HG03159 (cell line): ENCODE data around the gene RABEPK.
"Not testable (repeated sequence)": the region's sequence is repeated elsewhere in the genome, so short reads cannot be mapped to it uniquely, and the experiment has no call there.

Experiments used
- ATAC-seq: cut with Tn5 transposase; IDR thresholded peaks from one replicate; pipeline ENCODE4 v1.9.1; 2021; ENCODE audit warnings: mild to moderate bottlenecking, moderate library complexity; ENCODE audit not compliant: unreplicated experiment

RABEPK gene

DNA sequence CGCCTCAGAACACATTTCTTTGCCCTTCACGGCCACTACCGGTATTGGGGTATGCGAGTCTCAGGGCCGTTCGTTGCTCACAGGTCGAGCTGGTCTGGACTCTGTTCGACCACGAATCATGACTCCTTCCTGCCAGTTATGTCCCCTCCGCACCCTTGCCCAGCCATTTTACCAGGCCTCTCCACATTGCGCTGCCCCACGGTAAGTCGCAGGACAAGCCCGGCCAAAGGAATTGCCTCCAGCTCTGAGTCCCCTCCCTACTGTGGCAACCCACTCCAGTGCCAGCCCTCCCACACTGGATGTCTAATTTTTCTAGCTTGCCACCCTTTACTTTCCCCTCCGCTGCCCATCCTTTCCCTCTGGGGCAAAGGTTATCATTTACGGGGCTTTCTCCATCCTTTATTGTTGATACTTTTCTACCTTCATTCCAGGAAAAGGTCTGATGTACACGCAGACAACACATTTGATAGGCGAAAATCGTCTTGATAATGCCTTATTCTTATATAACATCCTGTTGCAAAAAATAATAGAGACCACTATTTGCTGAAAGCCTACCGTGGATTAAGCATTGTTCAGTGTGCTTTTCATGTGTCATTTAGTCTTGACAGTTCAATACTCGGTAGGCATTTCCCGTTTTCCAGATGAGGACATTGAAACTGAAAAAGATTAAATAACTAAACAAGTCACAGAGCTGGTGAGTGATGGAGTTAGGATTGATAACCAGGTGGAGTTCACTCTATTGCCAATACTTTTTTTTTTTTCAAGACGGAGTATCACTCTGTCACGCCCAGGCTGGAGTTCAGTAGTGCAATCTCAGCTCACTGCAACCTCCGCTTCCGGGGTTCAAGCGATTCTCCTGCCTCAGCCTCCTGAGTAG lies 41.8 kb downstream of the RABEPK start:
- peak; percentile 24 for ATAC-seq

DNA sequence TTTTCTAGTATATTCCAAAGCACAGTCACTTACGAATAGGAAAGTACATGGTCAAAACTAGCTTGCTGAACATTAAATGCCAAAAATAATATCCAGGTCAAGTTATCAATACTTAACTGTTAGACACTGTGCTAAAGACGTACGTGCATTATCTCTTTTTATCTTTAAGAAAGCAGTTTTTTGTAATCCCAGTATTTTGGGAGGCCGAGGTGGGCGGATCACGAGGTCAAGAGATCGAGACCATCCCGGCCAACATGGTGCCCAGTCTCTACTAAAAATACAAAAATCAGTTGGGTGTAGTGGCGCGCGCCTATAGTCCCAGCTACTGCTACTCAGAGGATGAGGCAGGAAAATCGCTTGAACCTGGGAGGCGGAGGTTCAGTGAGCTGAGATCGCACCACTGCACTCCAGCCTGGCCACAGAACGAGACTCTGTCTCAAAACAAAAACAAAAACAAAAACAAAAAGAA lies 43.5 kb downstream of the RABEPK start:
- no peak for ATAC-seq

DNA sequence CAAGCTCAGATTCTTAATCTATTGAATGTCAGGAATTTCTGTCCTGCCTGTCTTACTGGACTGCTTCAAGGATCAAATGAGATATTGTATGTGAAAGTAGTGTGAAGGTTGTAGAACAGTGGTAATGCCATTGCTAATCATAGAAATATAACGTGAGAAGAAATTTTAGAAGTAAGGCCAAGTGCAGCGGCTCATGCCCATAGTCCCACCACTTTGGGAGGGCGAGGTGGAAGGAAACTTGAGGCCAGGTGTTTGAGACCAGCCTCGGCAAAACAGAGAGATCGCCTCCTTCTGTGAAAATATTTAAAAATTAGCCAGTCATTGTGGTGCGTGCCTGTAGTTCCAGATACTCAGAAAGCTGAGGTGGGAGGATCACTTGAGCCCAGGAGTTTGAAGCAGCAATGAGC lies 45.9 kb downstream of the RABEPK start:
- no peak for ATAC-seq

DNA sequence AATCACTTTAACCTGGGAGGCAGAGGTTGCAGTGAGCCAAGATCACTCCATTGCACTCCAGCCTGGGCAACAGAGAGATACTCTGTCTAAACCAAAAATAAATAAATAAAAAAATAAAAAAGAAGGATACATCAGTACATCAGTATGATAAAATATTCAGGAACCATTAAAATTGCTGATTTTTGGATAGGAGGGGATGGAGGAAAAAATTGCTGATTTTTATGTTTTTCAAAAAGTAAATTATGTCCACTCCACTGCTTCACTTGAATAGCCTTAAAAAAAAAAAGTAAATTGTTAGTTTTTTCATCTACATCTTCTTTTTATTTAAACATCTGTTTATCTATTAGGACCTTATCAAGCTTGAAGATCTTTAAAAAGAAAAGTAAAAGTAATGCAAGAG lies 53.9 kb downstream of the RABEPK start:
- ATAC-seq = no peak

DNA sequence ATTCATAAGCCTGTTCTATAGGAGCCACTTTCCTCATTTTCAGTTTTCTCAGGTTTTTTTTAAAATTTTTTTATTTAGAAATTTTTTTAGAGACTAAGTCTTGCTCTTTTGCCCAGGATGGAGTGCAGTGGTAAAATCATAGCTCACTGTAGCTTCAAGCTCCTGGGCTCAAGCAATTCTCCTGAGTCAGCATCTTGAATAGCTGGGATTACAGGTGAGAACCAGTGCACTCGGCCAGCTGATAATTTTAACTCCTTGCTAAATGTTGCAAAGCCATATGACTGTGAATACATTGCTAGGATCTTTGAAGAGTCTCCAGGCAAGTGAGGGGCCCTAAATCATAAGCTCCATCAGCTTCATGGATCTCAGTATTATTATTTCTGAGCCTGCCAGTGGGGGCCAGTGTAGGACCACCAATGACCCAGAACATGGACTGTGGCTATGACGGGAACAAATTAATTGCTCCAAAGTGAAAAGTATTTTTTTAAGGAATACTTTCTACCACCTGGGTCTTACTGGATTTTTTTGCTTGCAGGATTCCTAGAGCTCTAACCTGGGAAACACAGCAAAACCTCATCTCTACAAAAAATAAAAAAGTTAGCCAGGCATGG lies 55.5 kb downstream of the RABEPK start:
- ATAC-seq = no peak

DNA sequence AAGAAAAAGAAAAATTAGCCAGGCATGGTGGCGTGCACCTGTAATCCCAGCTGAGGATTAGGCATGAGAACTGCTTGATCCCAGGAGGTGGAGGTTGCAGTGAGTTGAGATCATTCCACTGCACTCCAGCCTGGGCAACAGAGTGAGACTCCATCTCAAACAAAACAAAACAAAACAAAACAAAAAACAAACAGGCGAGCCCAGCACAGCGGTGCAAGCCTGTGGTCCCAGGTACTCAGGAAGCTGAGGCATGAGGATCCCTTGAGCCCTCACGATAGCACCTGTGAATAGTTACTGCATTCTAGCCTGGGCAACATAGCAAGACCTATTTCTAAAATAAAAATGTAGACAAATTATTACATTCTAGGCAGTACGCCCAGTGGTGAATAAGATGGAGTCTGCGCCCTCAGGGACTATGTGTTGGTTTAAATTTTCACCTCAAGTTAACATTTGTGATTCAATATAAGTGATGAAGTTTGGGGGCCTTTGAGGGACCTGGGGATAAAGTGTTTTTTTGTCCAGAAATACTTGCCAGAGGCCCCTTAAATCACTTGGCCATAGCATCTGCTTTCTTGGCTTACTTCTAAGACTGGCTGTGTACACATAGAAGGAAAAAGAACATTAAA lies 57.9 kb downstream of the RABEPK start:
- no peak for ATAC-seq

DNA sequence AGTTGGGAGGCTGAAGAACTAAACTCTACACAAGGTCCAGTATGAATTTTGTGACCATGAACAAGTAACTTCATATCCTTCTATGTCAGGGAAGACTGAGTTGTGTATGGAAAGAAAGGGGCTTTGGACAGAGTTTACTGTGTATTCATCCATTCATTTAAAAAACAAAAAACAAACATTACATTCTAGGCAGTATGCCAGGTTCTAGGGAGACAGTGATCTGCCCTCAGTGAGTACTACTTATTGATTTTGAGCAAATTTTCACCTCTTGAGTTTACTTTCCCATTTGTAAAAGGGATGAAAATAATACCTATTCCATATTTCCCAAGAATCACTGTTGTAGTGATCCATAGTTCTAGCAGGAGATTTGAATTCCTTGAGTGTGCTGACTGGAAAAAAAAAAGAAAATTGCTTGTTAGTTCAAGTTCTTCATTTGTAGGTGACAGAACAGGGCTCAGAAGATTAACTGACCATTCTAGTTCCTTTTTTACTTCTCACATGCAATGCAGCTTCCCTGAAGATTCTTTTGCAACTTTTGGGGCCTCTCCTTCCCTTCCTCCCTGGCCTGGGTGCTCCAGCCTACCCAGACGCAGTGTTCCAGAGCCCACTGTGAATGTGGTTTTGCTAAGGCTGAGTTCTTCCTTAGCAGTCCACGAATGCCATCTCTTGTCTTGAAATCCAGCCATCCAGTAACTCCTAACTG lies 58.6 kb downstream of the RABEPK start:
- no peak for ATAC-seq

DNA sequence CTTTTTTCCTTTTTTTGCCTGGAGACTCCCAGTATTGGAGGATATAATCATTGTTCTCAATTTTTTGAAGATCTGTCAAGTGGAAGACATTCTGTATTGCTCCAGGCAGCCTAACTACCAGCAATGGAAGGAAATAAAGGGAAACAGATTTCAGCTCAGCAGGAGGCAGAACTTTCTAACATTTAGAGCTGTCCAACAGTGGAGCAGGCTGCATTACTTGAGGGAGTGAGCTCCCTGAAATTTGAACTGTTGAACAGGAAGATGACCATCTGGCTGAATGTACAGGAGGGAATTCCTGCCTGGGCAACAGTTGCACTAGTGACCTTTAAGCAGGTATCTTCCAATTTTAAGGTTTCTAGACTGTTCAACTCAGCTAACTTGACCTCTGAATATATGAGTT lies 60.2 kb downstream of the RABEPK start:
- no peak for ATAC-seq

DNA sequence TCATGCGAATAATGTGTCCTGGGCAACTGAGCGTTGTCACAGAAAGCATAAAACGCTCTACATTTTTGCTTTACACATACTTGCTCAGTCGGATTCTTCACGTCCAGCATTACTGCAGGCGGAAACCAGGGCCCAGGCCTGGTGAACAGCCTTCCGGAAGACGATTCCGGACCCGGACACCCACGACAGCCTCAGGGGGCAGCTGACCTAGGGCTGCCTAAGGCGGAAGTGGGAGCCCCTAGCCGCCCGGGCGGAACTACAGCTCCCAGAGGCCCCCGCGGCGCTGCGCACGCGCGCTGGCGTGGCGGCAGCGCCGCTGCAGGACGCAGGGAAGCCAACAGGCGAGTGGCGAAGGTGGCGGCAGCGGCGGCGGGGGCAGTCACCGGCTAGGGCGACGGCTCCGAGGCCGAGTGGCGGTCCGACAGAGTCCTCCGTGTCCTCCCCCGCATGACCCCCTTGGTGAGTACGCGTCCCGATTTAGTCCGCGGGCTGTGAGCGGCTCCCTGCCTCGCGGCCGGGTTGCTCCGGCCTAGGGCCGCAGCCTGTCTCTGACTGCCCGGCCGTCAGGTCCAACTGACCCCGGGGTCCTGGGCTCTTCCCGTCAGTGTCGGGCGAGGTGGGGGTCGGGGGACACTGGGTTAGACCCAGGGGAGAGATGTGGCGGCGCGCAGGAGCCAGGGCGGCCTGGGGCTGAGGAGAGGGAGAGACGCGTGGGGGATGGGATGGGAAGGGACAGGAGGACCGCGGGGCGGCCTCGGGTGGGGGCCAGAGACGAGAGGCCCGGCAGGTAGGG lies 61.4 kb downstream of the RABEPK start, which contains the start of gene GAPVD1:
Gene GAPVD1, plus strand, starts transcription at position 326 of the 793 bp plus-strand sequence. CDS start 37,096 bp downstream, outside the sequence.
- ATAC-seq = peak; percentile 93

DNA sequence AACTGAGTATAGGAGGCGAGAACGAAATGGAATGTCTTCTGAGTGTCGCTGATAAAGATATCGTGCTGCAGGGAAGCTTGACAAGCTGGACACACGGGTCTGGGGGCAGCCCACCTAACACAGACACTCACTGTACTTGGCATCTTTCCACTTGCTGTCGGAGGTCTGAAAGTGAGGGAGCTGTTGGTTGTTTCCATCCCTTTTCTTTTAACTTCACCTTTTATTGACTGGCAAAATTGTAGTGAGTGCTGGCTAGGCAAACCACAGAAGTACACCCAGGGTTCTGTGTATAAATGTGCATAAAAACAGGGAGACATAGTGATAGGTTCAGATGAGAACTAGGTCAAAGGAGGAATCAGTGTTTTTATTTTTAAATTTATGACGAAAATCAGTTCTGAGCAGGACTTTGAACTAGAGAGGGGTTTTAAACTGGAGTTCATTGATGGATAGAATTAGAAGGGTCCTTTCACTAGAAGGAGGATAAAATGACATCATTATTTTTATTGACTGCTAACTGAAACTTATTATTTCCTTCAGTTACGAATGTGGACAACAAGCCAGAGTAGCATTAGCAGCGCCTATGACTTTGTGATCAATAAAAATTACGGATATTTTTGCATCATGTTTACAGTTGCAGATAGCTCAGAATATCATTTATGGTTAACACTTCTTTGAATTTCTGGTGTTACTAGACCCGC lies 62.1 kb downstream of the RABEPK start:
- ATAC-seq = peak; percentile 7

DNA sequence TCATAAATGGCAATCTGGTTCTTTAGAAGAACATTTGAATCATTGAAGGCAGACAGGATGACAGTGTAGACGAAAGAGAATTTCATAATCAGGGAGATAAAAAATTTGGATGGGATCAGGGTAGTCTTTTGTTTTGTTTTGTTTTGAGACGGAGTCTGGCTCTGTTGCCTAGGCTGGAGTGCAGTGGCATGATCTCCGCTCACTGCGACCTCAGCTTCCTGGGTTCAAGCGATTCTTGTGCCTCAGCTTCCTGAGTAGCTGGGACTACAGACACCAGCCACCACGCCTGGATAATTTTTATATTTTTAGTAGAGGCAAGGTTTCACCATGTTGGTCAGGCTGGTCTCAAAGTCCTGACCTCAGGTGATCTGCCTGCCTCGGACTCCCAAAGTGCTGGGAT lies 63.7 kb downstream of the RABEPK start:
- not testable (repeated sequence) for ATAC-seq

DNA sequence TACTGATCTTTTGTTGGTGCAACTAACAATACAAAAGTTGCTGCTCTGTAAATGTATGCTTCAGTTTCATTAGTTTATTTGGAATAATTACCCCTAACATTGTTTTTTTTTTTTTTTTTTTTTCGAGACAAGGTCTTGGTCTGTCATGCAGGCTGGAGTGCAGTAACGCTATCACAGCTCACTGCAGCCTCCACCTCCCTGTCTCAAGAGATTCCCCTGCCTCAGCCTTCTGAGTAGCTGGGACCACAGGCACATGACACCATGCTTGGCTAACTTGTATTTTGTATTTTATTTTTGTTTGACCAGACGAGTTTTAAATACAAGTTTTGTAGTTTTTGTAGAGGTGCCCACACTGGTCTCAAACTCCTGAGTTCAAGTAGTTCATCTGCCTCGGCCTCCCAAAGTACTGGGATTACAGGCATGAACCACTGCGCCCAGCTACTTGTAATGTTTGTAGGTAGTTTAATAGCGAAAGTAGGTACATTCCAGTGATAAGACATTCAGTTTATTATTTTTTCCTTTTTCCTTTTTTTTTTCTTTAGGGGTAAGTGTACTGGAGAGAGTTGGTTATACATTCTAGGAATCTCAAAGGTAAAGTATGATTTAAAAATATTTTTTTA lies 68.2 kb downstream of the RABEPK start:
- ATAC-seq = no peak

DNA sequence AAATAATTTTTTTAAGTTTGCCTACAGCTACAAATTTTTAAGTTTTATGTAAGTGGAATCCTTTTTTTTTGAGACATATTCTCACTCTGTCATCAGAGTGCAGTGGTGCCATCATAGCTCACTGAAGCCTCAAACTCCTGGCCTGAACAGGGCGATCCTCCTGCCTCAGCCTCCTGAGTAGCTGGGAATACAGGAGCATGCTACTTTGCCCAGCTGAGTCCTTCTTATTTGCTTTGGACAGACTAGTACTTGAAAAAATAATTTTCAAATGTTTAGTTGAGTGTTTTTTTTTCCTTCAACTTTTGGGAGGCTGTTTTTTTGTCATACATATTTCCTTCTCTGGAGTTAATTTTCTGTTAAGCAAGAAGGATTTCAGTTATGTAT lies 68.7 kb downstream of the RABEPK start:
- no peak for ATAC-seq

DNA sequence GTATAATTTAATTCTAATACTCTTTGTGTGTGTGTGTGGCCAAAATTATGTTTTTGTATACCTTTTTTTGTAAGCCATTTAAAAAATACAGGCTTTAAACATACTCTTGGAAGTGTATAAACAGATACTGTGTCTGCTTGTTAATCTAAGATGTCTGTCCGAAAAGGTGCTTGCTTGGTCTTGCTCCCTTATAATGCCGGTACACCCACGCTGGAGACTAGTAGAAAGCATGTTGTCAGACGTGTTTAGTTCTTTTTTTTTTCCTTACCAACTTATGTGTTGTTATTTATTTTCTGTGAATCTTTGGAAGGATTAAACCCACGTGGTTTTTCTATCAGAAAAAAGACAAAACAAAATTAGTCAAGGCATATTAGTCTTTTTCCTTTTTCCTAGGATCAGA lies 70.7 kb downstream of the RABEPK start:
- no peak for ATAC-seq

DNA sequence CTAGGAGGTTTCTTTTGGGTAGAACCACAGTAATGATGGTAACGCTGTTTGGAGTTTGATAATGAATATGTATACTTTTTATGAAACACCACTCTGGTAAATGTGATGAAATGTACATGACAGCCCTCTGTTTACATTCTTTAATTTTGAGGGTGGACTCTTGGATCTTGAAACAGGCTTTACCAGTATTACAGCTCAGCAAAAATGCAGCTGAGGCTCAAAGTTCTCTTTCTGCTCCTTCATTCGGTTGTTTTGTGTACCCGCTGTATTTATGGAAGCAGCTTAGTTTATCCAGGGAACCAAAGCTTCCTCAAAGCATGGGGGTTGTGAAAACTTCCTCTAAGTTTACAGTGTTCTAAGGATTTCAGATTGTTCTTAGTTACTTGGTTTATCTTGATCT lies 72.4 kb downstream of the RABEPK start:
- ATAC-seq = no peak

DNA sequence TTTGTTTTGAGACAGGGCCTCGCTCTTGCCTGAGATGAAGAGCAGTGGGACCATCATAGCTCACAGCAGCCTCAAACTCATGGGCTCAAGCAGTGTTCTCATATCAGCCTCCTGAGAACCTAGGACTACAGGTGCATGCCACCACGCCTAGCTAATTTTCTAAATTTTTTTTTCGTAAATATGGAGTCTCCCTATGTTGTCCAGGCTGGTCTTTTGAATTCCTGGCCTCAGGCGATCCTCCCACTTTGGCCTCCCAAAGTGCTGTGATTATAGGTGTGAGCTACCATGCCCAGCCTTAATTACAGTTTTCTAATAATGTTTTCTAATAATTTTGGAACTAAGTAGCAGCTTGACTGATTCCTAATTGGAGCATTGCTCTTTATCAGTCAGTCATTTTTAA lies 76.4 kb downstream of the RABEPK start:
- ATAC-seq = no peak

DNA sequence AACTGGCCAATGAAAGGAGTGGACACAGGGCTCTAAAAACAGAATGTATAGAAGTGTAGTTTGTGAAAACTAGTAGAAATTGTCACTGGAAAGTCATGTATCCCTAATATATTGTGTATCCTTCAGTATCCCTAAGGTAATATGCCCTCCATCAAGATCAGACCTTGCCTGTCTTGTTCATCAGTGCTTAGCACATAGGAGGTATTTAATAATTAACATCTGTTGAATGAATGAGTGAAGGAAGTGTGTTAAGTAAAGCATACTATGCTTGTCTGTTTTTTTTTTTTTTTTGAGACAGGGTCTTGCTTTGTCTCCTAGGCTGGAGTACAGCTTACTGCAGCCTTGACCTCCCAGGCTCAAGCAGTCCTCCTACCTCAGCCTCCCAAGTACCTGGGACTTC lies 77.1 kb downstream of the RABEPK start:
- no peak for ATAC-seq

DNA sequence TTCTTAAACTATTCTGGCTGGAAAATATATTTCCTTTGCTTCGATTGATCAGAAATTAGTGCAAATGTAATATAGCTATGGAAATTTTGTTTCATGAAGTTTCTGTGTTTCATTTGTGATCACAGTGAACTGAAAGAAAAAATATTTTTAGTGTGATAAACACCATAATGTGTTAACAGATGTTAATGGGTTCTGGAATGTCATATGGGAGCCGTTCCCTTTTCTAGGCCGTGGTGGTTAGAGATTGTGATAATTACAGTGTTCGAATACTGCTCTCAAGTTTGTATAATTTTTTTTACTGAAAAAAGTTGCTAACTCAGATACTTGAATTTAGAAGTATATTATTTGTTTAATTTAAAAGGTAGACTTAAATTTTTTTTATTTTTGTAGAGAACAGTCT lies 80.6 kb downstream of the RABEPK start:
- ATAC-seq = no peak
